Subcutaneous adipose tissue (tissue), 4 donors: Measurements from ENCODE around the gene TEX11. TPM values are rescaled to one million over a fixed set of nuclear protein-coding genes. Genes with fewer than 3 reads are reported as not detected.

Experiments
- total RNA-seq, 4 donors: library from RNA; depleted of rRNA; stranded (reverse); fragments of >200 nt; gene quantifications; one replicate each; pipeline ENCODE4 v1.1.0, GENCODE V29; 2016
- TF ChIP-seq, protein P1 (sequence below): fragments of 450-650 bp; IDR thresholded peaks from one replicate; pipeline ENCODE4 v1.5.1; 2016; ENCODE audit warnings: low read depth, mild to moderate bottlenecking, control low read depth, antibody characterized with exemption, moderate library complexity

The TEX11 gene
- total RNA-seq, 4 donors from 2014 or later = not detected

DNA sequence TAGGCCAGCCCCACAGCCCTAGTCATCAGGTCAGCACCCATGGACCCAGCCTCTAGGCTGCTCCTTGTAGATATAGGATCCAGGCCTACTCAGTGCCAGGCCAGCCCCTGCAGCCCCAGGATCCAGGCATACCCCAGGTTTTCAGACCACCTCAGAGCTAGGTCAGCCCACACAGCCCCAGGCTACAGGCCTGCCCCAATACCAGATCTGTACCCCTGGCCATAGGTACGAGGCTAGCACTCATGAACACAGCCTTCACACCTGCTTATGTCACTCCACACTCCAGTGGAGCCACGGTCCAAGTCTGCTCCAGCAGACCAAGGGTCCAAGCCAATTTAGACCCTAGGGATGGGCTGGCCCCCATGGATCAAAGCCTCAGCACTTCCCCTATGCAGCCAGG, 272.8 kb downstream of the TEX11 start:
- TF ChIP-seq, protein P1, sequence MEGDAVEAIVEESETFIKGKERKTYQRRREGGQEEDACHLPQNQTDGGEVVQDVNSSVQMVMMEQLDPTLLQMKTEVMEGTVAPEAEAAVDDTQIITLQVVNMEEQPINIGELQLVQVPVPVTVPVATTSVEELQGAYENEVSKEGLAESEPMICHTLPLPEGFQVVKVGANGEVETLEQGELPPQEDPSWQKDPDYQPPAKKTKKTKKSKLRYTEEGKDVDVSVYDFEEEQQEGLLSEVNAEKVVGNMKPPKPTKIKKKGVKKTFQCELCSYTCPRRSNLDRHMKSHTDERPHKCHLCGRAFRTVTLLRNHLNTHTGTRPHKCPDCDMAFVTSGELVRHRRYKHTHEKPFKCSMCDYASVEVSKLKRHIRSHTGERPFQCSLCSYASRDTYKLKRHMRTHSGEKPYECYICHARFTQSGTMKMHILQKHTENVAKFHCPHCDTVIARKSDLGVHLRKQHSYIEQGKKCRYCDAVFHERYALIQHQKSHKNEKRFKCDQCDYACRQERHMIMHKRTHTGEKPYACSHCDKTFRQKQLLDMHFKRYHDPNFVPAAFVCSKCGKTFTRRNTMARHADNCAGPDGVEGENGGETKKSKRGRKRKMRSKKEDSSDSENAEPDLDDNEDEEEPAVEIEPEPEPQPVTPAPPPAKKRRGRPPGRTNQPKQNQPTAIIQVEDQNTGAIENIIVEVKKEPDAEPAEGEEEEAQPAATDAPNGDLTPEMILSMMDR = no peak

DNA sequence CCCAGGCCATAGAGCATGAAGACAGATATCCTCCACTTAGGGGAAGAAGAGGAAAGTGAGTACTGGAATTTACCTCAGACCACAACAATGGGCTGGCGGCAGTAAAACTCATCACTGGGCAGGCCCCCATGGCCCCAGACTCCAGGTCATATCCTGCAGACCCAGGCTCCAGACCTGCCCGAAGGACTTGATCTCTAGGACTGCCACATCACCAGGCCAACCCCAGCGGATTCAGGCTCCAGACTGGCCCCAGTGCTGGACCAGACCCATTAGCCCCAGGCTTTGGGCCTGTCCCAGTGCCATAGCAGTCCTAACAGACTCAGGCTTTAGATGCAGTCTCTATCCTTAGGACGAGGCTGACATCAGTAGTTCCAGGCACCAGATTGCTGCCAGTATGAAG, 273.3 kb downstream of the TEX11 start:
- TF ChIP-seq, protein P1 = no peak

DNA sequence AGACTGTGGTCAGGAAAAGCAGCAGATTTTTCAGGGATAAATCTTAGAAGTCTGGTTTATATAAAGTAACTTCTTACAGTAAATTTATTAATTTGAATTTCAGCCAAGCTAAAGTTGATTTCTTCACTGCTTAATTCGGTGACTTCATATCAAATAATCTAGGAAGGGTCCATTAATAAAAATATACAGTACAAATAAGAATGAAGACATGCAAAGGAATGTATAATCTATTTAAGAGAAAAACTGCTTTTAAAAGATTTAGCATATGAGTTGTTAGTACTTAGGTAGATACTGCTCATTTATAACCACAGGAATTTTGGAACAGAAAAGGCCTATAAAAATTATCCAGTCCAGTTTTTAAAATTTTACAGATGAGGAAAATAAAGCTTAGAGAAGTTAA, 286.8 kb downstream of the TEX11 start:
- TF ChIP-seq, protein P1 = no peak

DNA sequence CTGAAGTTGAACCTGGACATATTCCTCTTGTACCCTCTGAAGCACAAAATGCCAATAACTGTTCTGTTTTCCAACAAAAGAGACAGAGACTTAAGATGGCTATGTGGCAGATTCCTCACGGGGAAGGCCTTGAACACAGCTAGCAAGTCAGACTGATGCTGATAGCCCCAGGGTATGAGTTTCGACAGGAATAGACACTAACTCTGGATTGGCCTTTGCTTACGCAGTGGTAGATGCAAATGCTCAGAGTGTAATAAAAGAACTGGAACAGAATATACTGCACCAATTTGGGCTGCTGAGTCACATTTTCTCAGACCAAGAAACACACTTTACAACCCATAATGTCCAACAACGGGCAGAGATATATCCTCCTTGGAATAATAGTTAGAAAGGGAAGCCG, 290.0 kb downstream of the TEX11 start:
- TF ChIP-seq, protein P1 = no peak

DNA sequence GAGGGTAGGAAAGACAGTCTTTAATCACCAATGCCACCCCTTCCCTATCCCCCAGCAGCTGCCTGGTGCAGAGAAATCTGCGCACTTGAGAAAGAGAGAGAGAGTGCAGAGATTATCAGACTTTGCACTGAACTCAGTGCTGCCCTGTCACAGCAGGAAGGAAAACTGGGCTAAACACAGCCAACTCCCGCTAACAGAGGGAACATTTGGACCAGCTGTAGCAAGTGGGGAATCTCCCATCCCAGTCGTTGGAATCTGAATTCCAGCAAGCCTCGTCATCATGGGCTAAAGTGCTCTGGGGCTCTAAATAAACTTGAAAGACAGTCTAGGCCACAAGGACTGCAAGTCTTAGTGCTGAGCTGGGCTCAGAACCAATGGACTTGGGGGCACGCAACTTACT, 295.2 kb downstream of the TEX11 start:
- TF ChIP-seq, protein P1 = no peak

DNA sequence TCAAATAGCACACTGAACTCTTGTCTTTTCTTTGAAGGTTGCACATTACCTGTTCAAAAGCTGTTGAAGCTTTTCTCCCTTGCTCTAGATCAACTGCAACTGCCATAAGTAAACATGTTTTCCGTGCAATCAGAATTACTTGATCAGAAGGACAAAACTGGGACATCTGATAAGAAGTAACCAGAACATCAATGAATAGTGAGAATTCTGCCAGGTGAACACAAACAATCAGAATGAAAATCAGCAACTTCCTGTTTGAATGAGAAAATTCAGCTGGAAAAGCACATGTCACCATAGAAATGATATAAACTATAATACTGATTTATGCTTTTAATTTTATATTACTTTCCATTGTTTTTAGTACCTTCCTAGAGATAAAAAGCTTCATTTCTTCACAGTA, 303.2 kb downstream of the TEX11 start:
- TF ChIP-seq, protein P1 = no peak

DNA sequence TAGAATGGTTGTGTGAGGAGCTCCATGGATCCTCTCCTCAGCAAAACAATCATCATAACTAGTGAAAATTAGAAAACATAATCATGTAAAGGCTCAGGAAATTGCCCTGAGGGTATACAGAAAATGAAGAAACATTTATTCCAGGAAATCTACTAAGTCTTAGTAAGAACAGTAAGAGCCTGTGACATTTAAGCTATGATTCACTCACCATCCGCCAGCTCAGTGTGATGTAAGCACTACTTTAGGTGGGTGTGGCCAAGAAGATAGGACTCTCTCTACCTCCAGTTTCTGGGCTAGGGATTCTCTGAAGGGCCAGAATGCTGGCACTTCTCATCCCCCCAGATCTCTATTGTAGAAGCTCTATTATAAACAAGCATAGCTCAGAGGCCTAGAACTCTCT, 316.4 kb downstream of the TEX11 start:
- TF ChIP-seq, protein P1 = no peak

DNA sequence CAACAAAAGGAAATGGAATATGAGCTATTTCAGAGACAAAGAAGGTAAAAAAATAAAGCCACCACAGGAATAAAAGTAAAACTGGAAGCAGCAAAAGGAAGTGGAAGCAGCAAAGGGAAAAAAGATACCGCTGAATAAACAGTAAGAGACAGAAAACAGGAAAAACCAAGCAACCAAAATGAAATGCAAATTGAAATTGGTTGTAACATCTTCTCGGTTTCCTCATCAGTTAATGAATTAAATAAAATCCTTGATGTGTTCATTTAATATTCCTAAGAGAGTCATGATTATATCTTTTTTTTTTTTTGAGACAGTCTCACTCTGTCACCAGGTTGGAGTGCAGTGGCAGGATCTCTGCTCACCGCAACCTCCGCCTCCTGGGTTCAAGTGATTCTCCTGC, 331.1 kb downstream of the TEX11 start:
- TF ChIP-seq, protein P1 = no peak
